HG03139 (cell line): ENCODE results near the gene CMTM8.
"Not testable (repeated sequence)": the region's sequence is repeated elsewhere in the genome, so short reads cannot be mapped to it uniquely, and the experiment has no call there.

Experiments used
- ATAC-seq: cut with Tn5 transposase; IDR thresholded peaks from one replicate; pipeline ENCODE4 v1.9.1; 2021; ENCODE audit not compliant: unreplicated experiment

The CMTM8 gene

GRCh38 chr3:32238453-32239306 is at the start of gene CMTM8:
Gene CMTM8, plus strand, starts transcription at chr3:32238680. Its CDS starts 293 bp downstream, at chr3:32238973.
- no peak for ATAC-seq

- ATAC-seq, result no peak
Observed at GRCh38 chr3:32189693-32190092, 48.8 kb upstream of the CMTM8 start.

- not testable (repeated sequence) for ATAC-seq
Observed at GRCh38 chr3:32190556-32190955, 47.9 kb upstream of the CMTM8 start.

GRCh38 chr3:32193101-32193500 is 45.4 kb upstream of the CMTM8 start:
- ATAC-seq, result no peak

GRCh38 chr3:32194653-32195052 is 43.8 kb upstream of the CMTM8 start:
- ATAC-seq, result no peak

- ATAC-seq, result no peak
Observed at GRCh38 chr3:32195995-32196540, 42.4 kb upstream of the CMTM8 start.

- ATAC-seq, result no peak
Observed at GRCh38 chr3:32197991-32198390, 40.5 kb upstream of the CMTM8 start.

- no peak for ATAC-seq
Observed at GRCh38 chr3:32198714-32199113, 39.8 kb upstream of the CMTM8 start.

GRCh38 chr3:32200490-32200889 is 38.0 kb upstream of the CMTM8 start:
- ATAC-seq, result no peak

- ATAC-seq, result no peak
Observed at GRCh38 chr3:32200992-32201758, 37.3 kb upstream of the CMTM8 start.

GRCh38 chr3:32202496-32202895 is 36.0 kb upstream of the CMTM8 start:
- no peak for ATAC-seq

GRCh38 chr3:32203854-32204253 is 34.6 kb upstream of the CMTM8 start:
- ATAC-seq, result no peak

GRCh38 chr3:32208447-32208846 is 30.0 kb upstream of the CMTM8 start:
- no peak for ATAC-seq

GRCh38 chr3:32215185-32215584 is 23.3 kb upstream of the CMTM8 start:
- no peak for ATAC-seq

GRCh38 chr3:32216172-32216783 is 22.2 kb upstream of the CMTM8 start:
- ATAC-seq, result no peak

GRCh38 chr3:32217339-32217738 is 21.1 kb upstream of the CMTM8 start:
- ATAC-seq, result no peak

GRCh38 chr3:32219537-32219936 is 18.9 kb upstream of the CMTM8 start:
- no peak for ATAC-seq

- no peak for ATAC-seq
Observed at GRCh38 chr3:32220006-32220405, 18.5 kb upstream of the CMTM8 start.

- no peak for ATAC-seq
Observed at GRCh38 chr3:32222950-32223349, 15.5 kb upstream of the CMTM8 start.

- ATAC-seq, result no peak
Observed at GRCh38 chr3:32224016-32224516, 14.4 kb upstream of the CMTM8 start.

GRCh38 chr3:32226875-32227500 is 11.5 kb upstream of the CMTM8 start:
- ATAC-seq, result no peak
